Thoracic aorta (tissue), 2 donors: ENCODE results near the gene OTOS. TPM values are rescaled to one million over a fixed set of nuclear protein-coding genes. Genes with fewer than 3 reads are reported as not detected.

Source experiments
- ATAC-seq: fragments of 150-250 bp; one replicate; pipeline ENCODE4 v1.8.0; 2017; ENCODE audit warnings: low read depth; ENCODE audit not compliant: insufficient number of reproducible peaks, low FRiP score
- DNase-seq: peaks from one replicate; pipeline ENCODE4 v3.0.0-alpha.2; 2020; ENCODE audit warnings: low spot score
- H3K27ac ChIP-seq, 2 donors: fragments of 200-600 bp; sonication (generic); 1 replicate in 1 of 2; 2 replicates in 1 of 2; pipeline ENCODE4 v1.5.1; 2016; ENCODE audit warnings: mild to moderate bottlenecking in 2 of 2, moderate library complexity in 2 of 2
- H3K27me3 ChIP-seq: fragments of 200-600 bp; sonication (generic); replicated peaks from 2 replicates; pipeline ENCODE4 v1.6.0; 2016; ENCODE audit warnings: mild to moderate bottlenecking; ENCODE audit not compliant: insufficient read depth
- H3K36me3 ChIP-seq: fragments of 200-600 bp; sonication (generic); one replicate; pipeline ENCODE4 v1.5.1; 2016
- H3K4me1 ChIP-seq, 2 donors: fragments of 200-600 bp; sonication (generic); 1 replicate in 1 of 2; 2 replicates in 1 of 2; pipeline versions ENCODE4 v1.5.1 to v1.6.0; 2016; ENCODE audit warnings: low read depth in 2 of 2, mild to moderate bottlenecking in 1 of 2; ENCODE audit not compliant: control insufficient read depth in 1 of 2
- H3K4me3 ChIP-seq: fragments of 200-600 bp; sonication (generic); 2 replicates; pipeline ENCODE4 v1.5.1; 2016; ENCODE audit warnings: mild to moderate bottlenecking
- H3K9me3 ChIP-seq: fragments of 200-600 bp; sonication (generic); 2 replicates; pipeline ENCODE4 v1.5.1; 2016
- CTCF ChIP-seq: fragments of 200-600 bp; sonication (generic); IDR thresholded peaks from one replicate; pipeline ENCODE4 v1.5.1; 2019; ENCODE audit warnings: antibody characterized with exemption
- total RNA-seq, 2 donors: library from RNA; depleted of rRNA; stranded (reverse); fragments of >200 nt; gene quantifications; one replicate each; pipeline versions ENCODE4 v1.1.0 to v1.2.3, GENCODE V29; 2016

Gene OTOS
- total RNA-seq, 2 donors from 2014 or later, result not detected

DNA sequence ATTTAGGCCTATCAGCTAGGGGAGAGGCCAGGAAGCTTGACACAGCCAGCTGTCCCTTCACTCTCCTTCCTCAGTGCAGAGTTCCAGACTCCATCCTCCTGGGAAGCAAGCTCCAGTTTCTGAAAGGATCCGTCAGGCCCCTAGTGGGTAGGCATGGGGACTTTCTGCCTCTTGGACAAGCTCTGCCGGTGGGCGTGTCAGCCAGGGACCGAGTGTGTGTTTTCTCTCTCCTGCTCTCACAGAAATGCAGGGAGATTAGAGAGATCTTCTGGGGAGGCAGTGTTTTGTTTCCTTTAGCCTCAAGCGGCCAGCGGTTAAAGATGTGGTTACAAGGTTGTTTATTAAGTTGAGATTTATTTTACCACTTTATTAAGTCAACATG is 29.9 kb upstream of the OTOS start:
- no peak overlapping the region for H3K27ac ChIP-seq
- no peaks in the 10 kb centered on the region for H3K4me1 ChIP-seq
- no peak for TF ChIP-seq CTCF
- no peaks in the 10 kb centered on the region for H3K27me3 ChIP-seq
- no peaks in the 10 kb centered on the region for H3K36me3 ChIP-seq
- ATAC-seq (no peak), DNase-seq (no peak)
- no peaks in the 10 kb centered on the region for H3K9me3 ChIP-seq
- H3K4me3 ChIP-seq, result no peak overlapping the region

DNA sequence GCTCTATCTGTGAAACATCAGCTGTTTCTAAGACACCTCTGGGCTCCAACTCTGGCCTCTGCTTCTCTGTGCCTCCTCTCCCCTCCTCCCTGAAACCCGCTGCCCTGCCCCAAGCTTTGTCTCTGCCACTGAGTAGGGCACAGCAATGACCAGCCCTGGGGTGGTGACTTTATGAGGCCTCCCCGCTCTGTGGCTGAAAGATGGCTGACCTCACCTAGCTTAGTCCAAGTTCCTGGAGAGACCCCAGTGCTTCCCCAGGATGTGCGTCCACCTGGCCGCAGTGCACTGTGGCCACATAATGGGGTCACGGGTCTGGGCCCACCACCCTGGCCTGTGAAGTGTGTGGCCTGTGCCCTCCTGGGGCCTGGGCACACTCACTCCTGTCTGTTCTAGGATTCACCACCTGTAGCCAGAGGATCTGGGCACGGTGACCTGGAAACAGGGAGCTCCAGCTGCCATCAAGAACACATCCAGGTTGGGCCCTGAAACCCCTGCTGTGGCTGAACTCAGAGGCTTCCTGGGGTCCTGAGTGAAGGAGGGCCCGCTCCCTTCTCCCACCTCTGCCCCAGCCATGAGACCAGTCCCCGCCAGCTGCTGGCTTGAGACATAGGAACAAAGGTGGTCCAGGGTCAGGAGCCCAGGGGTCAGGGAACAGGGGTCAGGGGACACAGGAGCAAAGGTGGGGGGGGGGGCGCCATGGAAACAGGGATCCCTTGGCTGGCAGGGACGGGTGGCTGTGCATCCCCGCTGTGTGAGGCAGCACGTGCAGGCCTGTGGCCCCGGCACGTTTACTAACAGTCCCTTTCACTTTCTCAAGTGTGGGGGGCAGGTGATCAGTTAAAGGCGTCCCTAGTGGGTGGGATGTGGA is 29.3 kb upstream of the OTOS start:
- no peaks in the 10 kb centered on the region for H3K9me3 ChIP-seq
- no peaks in the 10 kb centered on the region for H3K27me3 ChIP-seq
- ATAC-seq (no peak), DNase-seq (no peak)
- H3K4me3 ChIP-seq, result no peak overlapping the region
- no peak for TF ChIP-seq CTCF
- H3K4me1 ChIP-seq, result no peaks in the 10 kb centered on the region
- no peak overlapping the region for H3K27ac ChIP-seq
- H3K36me3 ChIP-seq, result no peaks in the 10 kb centered on the region

- DNase-seq (no peak), ATAC-seq (no peak)
- Histone ChIP-seq H3K9me3 (no peaks in the 10 kb centered on the region), H3K27ac (no peak overlapping the region), H3K27me3 (no peaks in the 10 kb centered on the region), H3K4me3 (no peak overlapping the region), H3K4me1 (no peaks in the 10 kb centered on the region), H3K36me3 (no peaks in the 10 kb centered on the region)
- TF ChIP-seq CTCF, result no peak
These were observed 28.3 kb upstream of the OTOS start for GRCh38 chr2:240168546-240169361.

DNA sequence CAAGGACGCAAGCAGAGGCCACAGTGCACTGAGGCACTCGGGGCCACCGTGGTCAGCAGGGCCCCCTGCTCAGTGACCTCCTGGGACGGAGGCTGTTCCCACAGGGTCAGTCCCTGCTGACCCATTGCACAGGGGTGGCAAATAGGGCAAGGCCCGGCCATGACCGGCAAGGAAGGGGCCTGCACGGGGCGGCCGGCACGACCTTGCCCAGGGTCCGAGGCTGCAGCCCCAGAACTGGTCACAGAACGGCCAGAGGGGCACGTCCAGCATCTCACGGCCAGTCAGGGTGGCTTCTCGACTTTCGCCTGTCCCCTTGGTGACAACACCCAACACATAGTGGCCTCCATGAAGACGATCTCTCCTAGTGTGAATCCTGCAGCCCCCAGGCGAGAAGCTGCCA is 27.6 kb upstream of the OTOS start:
- Histone ChIP-seq H3K36me3 (no peaks in the 10 kb centered on the region), H3K4me3 (no peak overlapping the region), H3K27ac (no peak overlapping the region), H3K27me3 (no peaks in the 10 kb centered on the region), H3K4me1 (no peaks in the 10 kb centered on the region), H3K9me3 (no peaks in the 10 kb centered on the region)
- DNase-seq, result no peak
- ATAC-seq, result no peak
- no peak for TF ChIP-seq CTCF

DNA sequence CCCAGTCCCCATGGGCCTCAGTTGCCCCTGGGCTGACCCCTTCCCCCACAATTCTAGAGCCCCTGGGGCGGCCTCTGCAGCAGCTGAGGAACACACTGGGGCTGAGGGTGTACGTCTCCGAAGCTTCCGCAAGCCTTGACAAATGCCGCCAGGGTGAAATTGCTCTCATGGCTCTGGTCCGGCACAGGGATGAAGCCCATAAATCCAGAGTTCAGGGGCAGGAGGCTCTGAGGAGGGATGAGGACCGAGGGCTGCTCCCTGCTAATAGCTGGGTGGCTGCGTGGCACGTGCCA is 27.1 kb upstream of the OTOS start:
- DNase-seq (no peak), ATAC-seq (no peak)

More for the DNA sequence above, 27.1 kb upstream of the OTOS start:
- TF ChIP-seq CTCF, result no peak
- H3K36me3 ChIP-seq, result no peaks in the 10 kb centered on the region
- H3K4me1 ChIP-seq, result no peaks in the 10 kb centered on the region
- no peaks in the 10 kb centered on the region for H3K9me3 ChIP-seq
- no peak overlapping the region for H3K27ac ChIP-seq
- no peak overlapping the region for H3K4me3 ChIP-seq
- H3K27me3 ChIP-seq, result no peaks in the 10 kb centered on the region
